Fibroblast of skin of left biceps (primary cell): Measurements from ENCODE around the gene FAM236C.
"Not testable (repeated sequence)": the region's sequence is repeated elsewhere in the genome, so short reads cannot be mapped to it uniquely, and the experiment has no call there.

Experiments
- DNase-seq, 2 experiments: peaks; one replicate each; pipeline ENCODE4 v3.0.0-alpha.2; 2013; ENCODE audit warnings: low read depth in 2 of 2

FAM236C gene

GRCh38 chrX:72912315-72912714 lies at the start of gene FAM236C:
FAM236C (plus strand) TSS chrX:72912615; CDS start chrX:72912715, 100 bp downstream.
- DNase-seq = not testable (repeated sequence)

DNA sequence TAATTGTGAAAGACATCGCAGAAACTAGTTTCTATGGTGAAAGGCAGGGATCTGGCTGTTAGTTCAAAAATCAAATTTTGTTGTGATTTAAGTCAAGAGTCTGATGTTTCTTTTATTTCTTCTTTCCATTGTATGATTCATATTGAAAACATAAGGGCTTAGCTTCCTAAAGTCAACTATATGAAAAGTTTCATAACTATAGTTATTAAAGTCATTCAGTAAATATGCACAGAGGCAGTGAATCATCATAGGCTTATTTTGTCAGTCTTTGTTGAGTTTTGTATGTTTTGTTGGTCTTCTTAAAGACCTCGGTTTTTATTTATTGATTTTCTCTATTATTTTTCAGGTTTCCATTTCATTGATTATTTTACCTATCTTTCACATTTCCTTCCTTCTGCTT lies 29.5 kb upstream of the FAM236C start:
- DNase-seq = not testable (repeated sequence)

- DNase-seq = not testable (repeated sequence)
Observed at GRCh38 chrX:72889740-72890139, 22.7 kb upstream of the FAM236C start.

GRCh38 chrX:72916096-72916495 lies 3.7 kb downstream of the FAM236C start:
- DNase-seq = not testable (repeated sequence)

- DNase-seq = not testable (repeated sequence)
Observed at GRCh38 chrX:72932283-72932682, 19.9 kb downstream of the FAM236C start.

DNA sequence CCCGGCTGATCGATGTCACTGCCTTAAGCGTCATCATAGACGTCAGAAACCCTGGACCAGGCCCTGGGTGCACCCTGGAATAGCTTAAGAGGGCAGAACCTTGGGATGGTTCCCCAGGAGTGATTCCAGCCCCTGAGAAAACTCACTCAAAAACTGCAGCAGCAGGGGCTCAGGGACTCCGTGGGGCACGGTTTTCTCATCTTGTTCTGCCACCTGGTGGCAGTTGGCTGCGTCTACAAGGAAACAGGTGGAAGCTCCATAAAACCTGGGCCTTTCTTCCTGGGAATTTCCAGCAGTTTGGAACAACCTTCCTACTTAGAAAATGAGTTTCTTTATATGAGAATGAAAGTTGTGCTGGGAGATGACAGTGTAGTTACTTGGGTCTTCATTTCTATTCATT lies 24.0 kb downstream of the FAM236C start:
- DNase-seq = not testable (repeated sequence)

DNA sequence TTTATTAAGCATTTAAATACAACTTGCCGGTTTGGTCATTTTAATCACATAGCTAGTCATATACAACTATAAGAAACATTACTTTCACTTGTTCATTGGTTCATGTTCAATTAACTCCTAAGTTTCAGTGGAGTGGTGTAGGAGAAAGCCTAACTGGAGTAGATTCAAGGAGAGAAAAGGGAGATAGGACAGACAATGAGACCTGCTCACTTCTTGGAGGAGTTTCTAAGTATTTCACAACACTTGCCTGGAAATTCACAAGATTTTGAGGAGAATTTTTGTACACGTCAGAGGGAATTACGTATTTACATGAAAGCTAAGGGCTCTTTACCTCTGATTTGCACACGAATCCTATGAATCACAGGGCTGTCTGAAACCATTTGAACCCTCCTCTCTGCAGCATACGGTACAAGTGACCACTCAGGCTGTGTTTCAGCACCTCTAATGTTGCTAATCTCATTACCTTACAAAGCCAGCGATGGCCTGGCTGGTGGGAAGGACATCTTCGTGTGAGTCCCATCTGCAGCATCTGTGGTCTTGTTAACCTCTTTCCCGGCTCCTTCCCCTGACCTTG lies 24.6 kb downstream of the FAM236C start:
- not testable (repeated sequence) for DNase-seq

- DNase-seq = not testable (repeated sequence)
Observed at GRCh38 chrX:72937906-72938305, 25.5 kb downstream of the FAM236C start, which contains the start of gene FAM236A. FAM236A (plus strand) TSS chrX:72938206; CDS start chrX:72938263, 57 bp downstream.

DNA sequence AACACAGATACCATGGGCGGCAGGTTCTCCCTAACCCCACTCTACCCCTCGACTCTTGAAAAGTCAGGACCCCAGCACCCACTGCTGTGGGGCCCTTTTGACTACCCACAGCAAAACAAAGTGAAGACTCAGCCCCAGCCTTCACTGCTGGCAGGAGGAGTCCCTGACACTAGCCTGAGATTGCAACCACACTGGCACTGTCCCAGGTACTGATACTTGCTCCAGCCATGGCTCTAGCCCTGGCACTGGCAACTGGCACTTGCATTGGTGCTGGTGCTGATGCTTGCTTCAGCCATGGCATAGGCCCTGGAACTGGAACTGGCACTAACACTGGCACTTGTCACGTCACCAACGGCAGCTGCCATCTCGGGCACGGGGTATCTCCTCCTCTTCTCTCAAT lies 29.9 kb downstream of the FAM236C start:
- DNase-seq = not testable (repeated sequence)

- DNase-seq = not testable (repeated sequence)
Observed at GRCh38 chrX:72943035-72943818, 30.8 kb downstream of the FAM236C start.

DNA sequence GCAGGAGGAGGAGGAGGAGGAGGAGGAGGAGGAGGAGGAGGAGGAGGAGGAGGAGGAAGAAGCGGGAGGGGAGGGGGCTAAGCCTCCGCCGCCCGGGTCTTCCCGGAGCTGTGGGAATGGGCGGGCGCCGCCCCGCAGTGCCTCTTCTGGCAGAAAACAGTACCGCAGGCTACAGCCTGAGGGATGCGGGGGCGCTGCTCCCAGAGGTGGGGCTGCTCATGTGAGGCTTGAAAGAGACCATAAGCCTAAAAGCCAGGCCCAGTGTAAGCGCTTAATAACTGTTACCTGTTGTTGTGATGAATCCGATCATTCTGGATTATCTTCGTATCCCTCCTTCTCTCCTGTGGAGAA lies 31.4 kb downstream of the FAM236C start, which contains the start of gene DMRTC1:
DMRTC1 (minus strand) TSS at position 19 of the 351 bp plus-strand sequence. CDS start 68,143 bp downstream, outside the sequence.
- DNase-seq = not testable (repeated sequence)

DNA sequence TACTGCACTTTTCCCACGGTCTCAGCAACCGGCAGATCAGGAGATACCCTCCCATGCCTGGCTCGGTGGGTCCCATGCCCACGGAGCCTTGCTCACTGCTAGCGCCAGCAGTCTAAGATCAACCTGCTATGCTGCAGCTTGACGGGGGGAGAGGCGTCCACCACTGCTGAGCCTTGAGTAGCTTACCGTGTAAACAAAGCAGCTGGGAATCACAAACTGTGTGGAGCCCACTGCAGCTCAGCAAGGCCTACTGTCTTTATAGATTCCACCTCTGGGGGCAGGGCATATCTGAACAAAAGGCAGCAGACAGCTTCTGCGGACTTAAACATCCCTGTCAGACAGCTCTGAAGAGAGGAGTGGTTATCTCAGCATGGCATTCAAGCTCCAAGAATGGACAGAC lies 47.6 kb downstream of the FAM236C start:
- DNase-seq = not testable (repeated sequence)
